GM19463 (cell line): ENCODE data around the gene ZSWIM1.
"Not testable (repeated sequence)": the region's sequence is repeated elsewhere in the genome, so short reads cannot be mapped to it uniquely, and the experiment has no call there.

Source experiments
- ATAC-seq: cut with Tn5 transposase; IDR thresholded peaks from one replicate; pipeline ENCODE4 v1.9.1; 2021; ENCODE audit warnings: mild to moderate bottlenecking, moderate library complexity; ENCODE audit not compliant: unreplicated experiment

ZSWIM1 gene

DNA sequence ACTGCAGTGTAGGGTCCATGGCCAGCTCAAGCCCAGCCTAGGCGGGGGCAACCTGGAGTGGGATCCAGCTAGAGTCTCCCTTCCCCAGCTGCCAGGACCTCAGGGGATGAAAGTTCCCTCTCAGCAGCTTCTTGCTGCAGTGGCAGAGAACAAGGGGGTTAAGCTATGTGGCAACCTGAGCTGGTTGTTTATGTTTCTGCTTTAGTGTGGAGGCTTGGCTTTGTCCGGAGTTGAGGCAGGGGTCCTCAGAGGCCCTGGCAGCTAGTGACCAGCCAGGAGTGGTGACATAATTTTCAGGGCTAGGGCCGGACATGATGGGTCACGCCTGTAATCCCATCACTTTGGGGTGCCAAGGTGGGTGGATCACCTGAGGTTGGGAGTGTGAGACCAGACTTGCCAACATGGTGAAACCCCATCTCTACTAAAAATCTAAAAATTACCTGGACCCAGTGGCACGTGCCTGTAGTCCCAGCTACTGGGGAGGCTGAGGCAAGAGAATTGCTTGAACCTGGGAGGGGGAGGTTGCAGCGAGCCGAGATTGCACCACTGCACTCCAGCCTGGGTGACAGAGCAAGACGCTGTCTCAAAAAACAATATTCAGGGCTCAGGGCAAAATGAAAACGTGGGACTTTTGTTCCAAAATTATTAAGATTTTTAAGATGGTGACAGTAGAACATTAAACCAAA lies 44.9 kb downstream of the ZSWIM1 start:
- no peak for ATAC-seq

DNA sequence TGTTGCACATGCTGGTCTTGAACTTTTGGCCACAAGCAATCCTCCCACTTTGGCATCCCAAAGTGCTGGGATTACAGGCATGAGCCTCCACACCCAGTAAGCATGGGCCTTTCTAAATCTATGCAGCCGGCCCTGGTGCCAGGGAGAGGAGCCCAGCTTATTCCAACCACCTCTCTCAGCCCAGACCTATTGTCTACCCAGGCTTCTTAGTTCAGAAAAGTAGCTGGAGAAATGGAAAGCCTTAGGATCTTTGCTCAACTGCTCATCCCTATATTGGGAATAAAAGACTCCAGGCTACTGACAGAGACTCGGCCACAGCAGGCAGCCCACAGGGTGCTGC lies 45.7 kb downstream of the ZSWIM1 start:
- no peak for ATAC-seq

DNA sequence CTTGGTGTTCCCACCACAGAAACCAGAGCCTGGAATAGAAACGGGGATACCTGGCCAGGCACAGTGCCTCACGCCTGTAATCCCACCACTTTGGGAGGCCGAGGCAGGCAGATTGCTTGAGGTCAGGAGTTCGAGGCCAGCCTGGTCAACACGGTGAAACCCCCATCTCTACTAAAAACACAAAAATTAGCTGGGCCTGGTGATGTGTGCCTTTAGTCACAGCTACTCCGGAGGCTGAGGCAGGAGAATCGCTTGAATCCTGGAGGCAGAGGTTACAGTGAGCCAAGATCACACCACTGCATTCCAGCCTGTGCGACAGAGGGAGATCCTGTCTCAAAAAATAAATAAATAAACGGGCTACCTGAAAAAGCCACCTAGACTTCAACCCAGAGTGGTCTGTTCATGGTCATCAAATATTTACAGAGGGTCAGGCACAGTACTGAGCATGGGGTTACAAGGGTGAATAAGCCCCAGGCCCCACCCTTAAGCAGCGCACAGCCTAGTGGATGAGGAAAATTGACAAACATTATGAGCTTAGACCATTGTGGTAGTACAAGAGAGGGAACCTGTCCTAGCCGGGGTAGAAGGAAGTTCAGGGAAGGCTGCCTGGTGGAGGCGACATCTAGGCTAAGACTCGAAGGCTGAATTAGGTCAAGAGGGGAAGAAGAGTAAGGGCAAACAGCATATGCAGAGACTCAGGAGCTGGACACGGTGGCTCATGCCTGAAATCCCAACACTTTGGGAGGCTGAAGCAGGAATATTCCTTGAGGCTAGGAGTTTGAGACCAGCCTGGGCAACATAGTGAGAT lies 46.2 kb downstream of the ZSWIM1 start:
- no peak for ATAC-seq

GRCh38 chr20:45931680-45932079 lies 50.7 kb downstream of the ZSWIM1 start:
- not testable (repeated sequence) for ATAC-seq

DNA sequence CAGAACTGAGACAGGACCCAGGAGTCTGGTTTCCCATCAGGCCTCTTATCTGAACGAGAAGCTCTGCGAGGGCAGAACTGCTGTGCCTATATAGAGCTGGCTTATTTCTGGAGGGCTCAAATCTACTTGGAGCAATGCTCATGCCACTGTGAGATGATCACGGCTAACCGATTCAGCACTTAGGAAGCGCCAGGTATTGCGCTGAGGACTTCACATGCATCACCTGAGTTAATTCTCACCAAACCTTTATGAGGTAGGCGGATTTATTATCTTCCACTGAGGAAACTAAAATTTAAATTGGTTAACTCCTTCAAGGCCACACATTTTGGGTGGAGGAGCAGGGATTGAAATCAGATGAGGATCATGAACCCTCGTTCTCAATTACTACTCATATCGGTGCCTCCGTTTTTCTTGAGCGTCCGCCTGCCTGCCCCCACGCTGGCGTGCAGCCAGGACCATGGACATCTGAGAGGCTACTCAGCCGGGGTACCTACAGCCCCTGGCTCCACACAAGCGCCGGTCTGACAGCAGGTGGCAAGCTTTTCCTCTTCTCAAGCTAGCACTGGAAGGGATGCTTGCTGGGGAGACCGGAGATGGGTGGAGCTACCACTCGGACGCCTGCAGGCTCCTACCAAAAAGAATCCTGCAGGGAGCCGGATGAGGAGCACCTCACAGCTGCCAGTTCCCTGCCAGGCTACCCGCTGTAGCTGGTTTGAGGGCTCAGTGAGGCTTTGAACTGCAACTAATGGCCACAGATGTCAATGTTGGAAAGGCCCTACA lies 52.4 kb downstream of the ZSWIM1 start:
- no peak for ATAC-seq

GRCh38 chr20:45934046-45934585 lies 53.1 kb downstream of the ZSWIM1 start:
- no peak for ATAC-seq
